ENCODE results near the gene DDX41. TPM values are rescaled to one million over a fixed set of nuclear protein-coding genes. Genes with fewer than 3 reads are reported as not detected.

DDX41 gene
- total RNA-seq, 2 donors from 2014 or later: 84.3 to 134 TPM

DNA sequence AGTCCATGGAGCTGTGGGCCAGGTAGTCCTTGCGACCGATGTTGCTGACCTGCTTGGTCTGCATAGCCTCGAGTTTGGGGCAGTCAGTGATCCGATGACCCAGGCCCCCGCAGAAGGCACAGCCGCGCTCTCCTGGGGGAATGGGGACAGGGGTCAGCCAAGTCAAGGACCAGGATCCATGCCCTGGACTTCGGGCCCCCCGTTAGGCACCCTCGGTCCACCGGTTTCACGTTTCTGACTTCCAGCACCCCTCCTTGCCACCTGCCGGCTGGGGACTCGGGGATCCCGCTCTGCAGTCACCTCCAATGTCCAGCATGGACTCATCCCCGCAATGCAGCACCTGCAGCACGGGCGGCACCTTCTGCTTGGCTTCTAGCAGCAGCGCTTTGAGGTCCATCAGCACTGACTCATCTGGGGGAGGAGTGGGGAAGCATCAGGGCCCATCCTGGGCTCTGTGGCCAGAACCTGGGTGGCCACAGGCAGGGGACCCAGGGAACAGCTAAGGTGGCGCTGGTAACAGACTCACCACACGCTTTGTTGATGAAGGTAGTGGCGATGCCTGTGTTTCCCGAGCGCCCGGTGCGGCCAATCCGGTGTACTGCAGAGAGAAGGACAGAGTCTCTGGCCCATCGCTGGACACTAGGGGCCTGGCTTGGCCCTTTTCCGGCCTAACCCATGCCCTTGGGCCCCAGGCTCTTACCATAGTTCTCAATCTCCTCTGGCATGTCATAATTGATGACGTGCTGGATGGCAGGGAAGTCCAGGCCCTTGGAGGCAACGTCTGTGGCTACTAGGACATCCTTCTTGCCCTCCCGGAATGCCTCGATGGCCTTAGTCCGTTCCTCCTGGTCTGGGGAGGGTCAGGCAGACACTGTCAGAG is 4.7 kb downstream of the DDX41 start:
- no peak for DNase-seq
- Histone ChIP-seq H3K27me3 (no peaks in the 10 kb centered on the region), H3K9me3 (no peaks in the 10 kb centered on the region), H3K4me1 (peaks cover 10% of the 10 kb centered on the region), H3K9ac (ENCODE audit: low read depth in 2 of 2, low read length in 2 of 2) (no peak overlapping the region), H3K27ac (no peak overlapping the region), H3K4me3 (no peak overlapping the region), H3K36me3 (peaks cover 16% of the 10 kb centered on the region)
- TF ChIP-seq, protein P1, sequence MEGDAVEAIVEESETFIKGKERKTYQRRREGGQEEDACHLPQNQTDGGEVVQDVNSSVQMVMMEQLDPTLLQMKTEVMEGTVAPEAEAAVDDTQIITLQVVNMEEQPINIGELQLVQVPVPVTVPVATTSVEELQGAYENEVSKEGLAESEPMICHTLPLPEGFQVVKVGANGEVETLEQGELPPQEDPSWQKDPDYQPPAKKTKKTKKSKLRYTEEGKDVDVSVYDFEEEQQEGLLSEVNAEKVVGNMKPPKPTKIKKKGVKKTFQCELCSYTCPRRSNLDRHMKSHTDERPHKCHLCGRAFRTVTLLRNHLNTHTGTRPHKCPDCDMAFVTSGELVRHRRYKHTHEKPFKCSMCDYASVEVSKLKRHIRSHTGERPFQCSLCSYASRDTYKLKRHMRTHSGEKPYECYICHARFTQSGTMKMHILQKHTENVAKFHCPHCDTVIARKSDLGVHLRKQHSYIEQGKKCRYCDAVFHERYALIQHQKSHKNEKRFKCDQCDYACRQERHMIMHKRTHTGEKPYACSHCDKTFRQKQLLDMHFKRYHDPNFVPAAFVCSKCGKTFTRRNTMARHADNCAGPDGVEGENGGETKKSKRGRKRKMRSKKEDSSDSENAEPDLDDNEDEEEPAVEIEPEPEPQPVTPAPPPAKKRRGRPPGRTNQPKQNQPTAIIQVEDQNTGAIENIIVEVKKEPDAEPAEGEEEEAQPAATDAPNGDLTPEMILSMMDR (IDR thresholded peaks at IDR 0.05): no peak
- intact Hi-C loops (cut with DNase I): loop anchor here (10.0 kb wide), 1 partner anchor 83 kb away; the partner anchor contains the start of gene TMED9

- DNase-seq: no peak
- TF ChIP-seq, protein P1 (IDR thresholded peaks at IDR 0.05): no peak
- Histone ChIP-seq H3K36me3 (peaks cover 16% of the 10 kb centered on the region), H3K27ac (peak overlapping the region; percentile 40), H3K9me3 (no peaks in the 10 kb centered on the region), H3K9ac (ENCODE audit: low read depth in 2 of 2, low read length in 2 of 2) (no peak overlapping the region), H3K27me3 (no peaks in the 10 kb centered on the region), H3K4me3 (no peak overlapping the region), H3K4me1 (peaks cover 10% of the 10 kb centered on the region)
- intact Hi-C loops (cut with DNase I): loop anchor here (10.0 kb wide), 1 partner anchor 84 kb away; the partner anchor contains the start of gene TMED9
Measured at GRCh38 chr5:177511181-177511580, 5.6 kb downstream of the DDX41 start.

DNA sequence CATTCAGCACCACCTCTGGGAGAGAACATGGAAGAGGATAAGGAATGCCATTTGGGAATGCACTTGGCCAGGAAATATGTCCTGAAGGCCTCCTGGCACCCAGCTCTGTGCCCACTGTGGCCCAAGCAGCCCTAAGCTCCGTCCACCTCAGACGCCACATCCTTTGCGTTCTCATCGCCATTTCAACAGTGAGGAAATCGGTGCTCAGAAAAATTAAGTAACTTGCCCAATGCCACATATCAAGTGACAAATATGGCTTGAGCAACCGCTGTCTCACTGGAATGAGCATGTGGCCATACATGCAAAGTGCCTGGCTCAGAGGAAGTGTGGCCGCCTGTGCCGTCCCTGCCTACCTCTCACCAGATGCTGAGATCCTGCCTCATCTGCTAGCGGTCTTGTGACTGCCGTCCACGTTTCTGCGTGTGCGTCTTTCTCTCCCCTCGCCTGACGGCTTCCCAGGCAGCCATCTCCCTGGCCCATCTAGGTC is 6.2 kb downstream of the DDX41 start:
- DNase-seq: no peak
- Histone ChIP-seq H3K4me1 (peaks cover 4% of the 10 kb centered on the region), H3K9me3 (no peaks in the 10 kb centered on the region), H3K27ac (peak overlapping the region; percentile 40), H3K27me3 (no peaks in the 10 kb centered on the region), H3K4me3 (no peak overlapping the region), H3K36me3 (peaks cover 16% of the 10 kb centered on the region), H3K9ac (ENCODE audit: low read depth in 2 of 2, low read length in 2 of 2) (no peak overlapping the region)
- TF ChIP-seq, protein P1 (IDR thresholded peaks at IDR 0.05): no peak
- intact Hi-C loops (cut with DNase I): loop anchor here (10.0 kb wide), 1 partner anchor 84 kb away; the partner anchor contains the start of gene TMED9

DNA sequence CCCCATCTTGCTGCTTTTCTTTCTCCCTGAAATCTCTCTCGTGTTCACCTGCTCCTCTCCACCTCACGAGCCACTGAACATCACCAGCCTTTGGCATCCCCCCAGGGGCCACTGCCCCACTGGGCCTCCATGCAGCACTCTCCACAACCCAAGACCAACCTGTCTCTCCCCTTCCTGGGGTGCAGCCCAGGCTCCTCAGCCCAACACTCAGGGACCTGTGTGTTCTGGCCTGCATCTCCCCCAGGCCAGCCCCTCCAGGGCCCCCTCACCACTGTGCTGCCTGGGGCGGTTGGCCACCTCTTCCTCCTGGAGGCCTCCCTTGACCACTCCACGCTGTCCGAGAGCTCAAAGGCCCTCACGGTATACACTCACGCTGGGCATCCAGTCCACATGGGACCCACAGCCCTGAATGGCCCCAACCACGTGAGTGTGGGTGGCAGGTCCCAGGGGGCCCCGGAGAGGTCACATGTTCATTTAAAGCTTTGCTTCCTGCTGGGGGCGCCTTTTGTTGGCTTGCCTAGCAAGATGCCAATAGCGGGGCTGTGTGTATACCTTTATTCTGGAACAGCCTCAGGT is 6.7 kb downstream of the DDX41 start:
- Histone ChIP-seq H3K36me3 (peaks cover 16% of the 10 kb centered on the region), H3K9ac (ENCODE audit: low read depth in 2 of 2, low read length in 2 of 2) (peak overlapping the region in 1 of 2 donors; percentile 56), H3K27ac (peak overlapping the region; percentile 40), H3K4me1 (no peaks in the 10 kb centered on the region), H3K4me3 (no peak overlapping the region), H3K27me3 (no peaks in the 10 kb centered on the region), H3K9me3 (no peaks in the 10 kb centered on the region)
- intact Hi-C loops (cut with DNase I): loop anchor here (10.0 kb wide), 1 partner anchor 85 kb away; the partner anchor contains the start of gene TMED9
- no peak for DNase-seq
- TF ChIP-seq, protein P1 (IDR thresholded peaks at IDR 0.05): no peak

GRCh38 chr5:177509381-177509951 is 7.3 kb downstream of the DDX41 start, which contains the start of gene DOK3:
DOK3 (minus strand) TSS chr5:177509826; CDS start chr5:177509540, 286 bp downstream.
- H3K27ac ChIP-seq: peak within 1 kb of the TSS; percentile 57
- H3K36me3 ChIP-seq: peaks cover 16% of the 10 kb centered on the region
- TF ChIP-seq, protein P1 (IDR thresholded peaks at IDR 0.05): no peak
- intact Hi-C loops (cut with DNase I): no loop called here
- H3K27me3 ChIP-seq: no peaks in the 10 kb centered on the region
- H3K4me1 ChIP-seq: no peaks in the 10 kb centered on the region
- H3K9me3 ChIP-seq: no peaks in the 10 kb centered on the region
- DNase-seq: peak; percentile 44
- peak within 1 kb of the TSS; percentile 30 for H3K4me3 ChIP-seq
- H3K9ac ChIP-seq (ENCODE audit: low read depth in 2 of 2, low read length in 2 of 2): peak within 1 kb of the TSS; percentile 40 to 56

Measured in colonic mucosa (tissue), 4 donors.